H1 (cell line): ENCODE measurements around the gene SSB. TPM values are rescaled to one million over a fixed set of nuclear protein-coding genes. Genes with fewer than 3 reads are reported as not detected.

Experiments used
- CTCF ChIA-PET: fragments of 300-600 bp; sonication (Branson Sonifier 250); formaldehyde crosslinking; loops from one replicate; lab custom pipeline; 2021; ENCODE audit not compliant: partially characterized antibody; lab: Charles Lee
- POLR2A ChIA-PET: fragments of 300-600 bp; sonication (Branson Sonifier 250); formaldehyde crosslinking; loops from one replicate; lab custom pipeline; 2021; ENCODE audit warnings: inconsistent platforms; ENCODE audit not compliant: partially characterized antibody; lab: Charles Lee
- DNase-seq, 2 experiments: peaks; one replicate each; pipeline versions ENCODE4 v3.0.0 to v3.0.0-alpha.2; 2010 to 2022; ENCODE audit warnings: low spot score in 2 of 2, low read depth in 1 of 2, mixed read lengths in 1 of 2
- FAIRE-seq: peaks from 2 replicates; lab custom pipeline; 2011; peaks lifted over from hg19 to GRCh38; lab: Jason Lieb, UNC
- H2AFZ ChIP-seq: 2 replicates; pipeline ENCODE4 v1.8.1; 2012; ENCODE audit warnings: low read length, inconsistent platforms
- H2AK5ac ChIP-seq: 2 replicates; pipeline ENCODE4 v1.6.1; 2013; ENCODE audit warnings: low read depth, low read length
- H2BK120ac ChIP-seq: replicated peaks from 2 replicates; pipeline ENCODE3; 2013; ENCODE audit warnings: low read depth, low read length, inconsistent platforms
- H2BK12ac ChIP-seq: 2 replicates; pipeline ENCODE4 v1.6.1; 2013; ENCODE audit warnings: low read depth, low read length
- H2BK15ac ChIP-seq: 2 replicates; pipeline ENCODE4 v1.6.1; 2013; ENCODE audit warnings: low read length
- H2BK20ac ChIP-seq: 2 replicates; pipeline ENCODE4 v1.6.1; 2013; ENCODE audit warnings: low read length
- H2BK5ac ChIP-seq: 2 replicates; pipeline ENCODE4 v1.6.1; 2013; ENCODE audit warnings: low read depth, low read length
- H3K14ac ChIP-seq: 2 replicates; pipeline ENCODE4 v1.6.1; 2013; ENCODE audit warnings: inconsistent platforms; ENCODE audit not compliant: insufficient read length
- H3K18ac ChIP-seq: 2 replicates; pipeline ENCODE4 v1.6.1; 2013; ENCODE audit warnings: low read length; ENCODE audit errors: extremely low read depth
- H3K23ac ChIP-seq: 2 replicates; pipeline ENCODE4 v1.6.1; 2013; ENCODE audit warnings: inconsistent platforms; ENCODE audit not compliant: insufficient read length
- H3K23me2 ChIP-seq: 2 replicates; pipeline ENCODE4 v1.6.1; 2013; ENCODE audit warnings: low read depth, low read length
- H3K27ac ChIP-seq: 2 replicates; pipeline ENCODE4 v1.6.1; 2011; ENCODE audit warnings: low read depth, low read length, inconsistent platforms
- H3K27me3 ChIP-seq, 4 experiments: replicated peaks in 1 of 4; 1 replicate in 1 of 4; 2 replicates in 3 of 4; pipeline versions ENCODE4 v1.6.1 to v1.8.1; 2011 to 2013; ENCODE audit warnings: low read length in 3 of 4, mild to moderate bottlenecking in 3 of 4, inconsistent platforms in 2 of 4, mixed read lengths in 2 of 4, moderate library complexity in 1 of 4; ENCODE audit not compliant: control insufficient read depth in 3 of 4, insufficient read depth in 3 of 4; ENCODE audit errors: extremely low read depth in 1 of 4
- H3K36me3 ChIP-seq, 4 experiments: 2 replicates each; pipeline versions ENCODE4 v1.6.1 to v1.8.1; 2011 to 2013; ENCODE audit warnings: mild to moderate bottlenecking in 4 of 4, low read length in 3 of 4, moderate library complexity in 2 of 4, control low read depth in 1 of 4, inconsistent platforms in 1 of 4; ENCODE audit not compliant: insufficient read depth in 4 of 4, control insufficient read depth in 2 of 4
- H3K4ac ChIP-seq: replicated peaks from 2 replicates; pipeline ENCODE3; 2013; ENCODE audit warnings: low read length, low read depth, mixed read lengths, inconsistent platforms; ENCODE audit not compliant: insufficient read length
- H3K4me1 ChIP-seq, 4 experiments: replicated peaks in 1 of 4; 1 replicate in 1 of 4; 2 replicates in 3 of 4; pipeline versions ENCODE4 v1.6.1 to v1.8.1; 2011 to 2013; ENCODE audit warnings: low read length in 3 of 4, inconsistent platforms in 2 of 4, mixed read lengths in 1 of 4; ENCODE audit not compliant: insufficient read depth in 4 of 4, control insufficient read depth in 3 of 4
- H3K4me2 ChIP-seq, 2 experiments: 2 replicates each; pipeline versions ENCODE4 v1.6.1 to v1.8.1; 2011 to 2013; ENCODE audit warnings: low read depth in 2 of 2, low read length in 2 of 2, control low read depth in 1 of 2, inconsistent platforms in 1 of 2, mild to moderate bottlenecking in 1 of 2; ENCODE audit not compliant: insufficient read depth in 1 of 2
- H3K4me3 ChIP-seq, 4 experiments: fragments of 200-600, 300-600 bp in 1 of 4; sonication (generic), shearing (Covaris generic), sonication (Bioruptor Twin) in 1 of 4; 2 replicates each; pipeline versions ENCODE4 v1.5.1 to v1.8.1; 2011 to 2016; ENCODE audit warnings: low read length in 4 of 4, low read depth in 3 of 4, control low read depth in 2 of 4, inconsistent platforms in 2 of 4, mild to moderate bottlenecking in 2 of 4, mixed read lengths in 1 of 4, moderate library complexity in 1 of 4; ENCODE audit not compliant: insufficient read depth in 2 of 4; ENCODE audit errors: extremely low read depth in 1 of 4
- H3K56ac ChIP-seq: replicated peaks from 2 replicates; pipeline ENCODE3; 2013; ENCODE audit warnings: low read depth, mild to moderate bottlenecking, mixed read lengths, low read length, inconsistent platforms; ENCODE audit not compliant: insufficient read length
- H3K79me1 ChIP-seq: 2 replicates; pipeline ENCODE4 v1.6.1; 2013; ENCODE audit warnings: low read depth, low read length, control low read depth
- H3K79me2 ChIP-seq, 2 experiments: 2 replicates each; pipeline versions ENCODE4 v1.6.1 to v1.8.1; 2012 to 2013; ENCODE audit warnings: low read length in 2 of 2, mild to moderate bottlenecking in 2 of 2, inconsistent platforms in 1 of 2; ENCODE audit not compliant: insufficient read depth in 2 of 2, control insufficient read depth in 1 of 2
- H3K9ac ChIP-seq, 4 experiments: replicated peaks in 1 of 4; 1 replicate in 1 of 4; 2 replicates in 3 of 4; pipeline versions ENCODE4 v1.6.1 to v1.8.1; 2011 to 2013; ENCODE audit warnings: low read depth in 3 of 4, low read length in 3 of 4, control low read depth in 2 of 4, mild to moderate bottlenecking in 2 of 4, moderate library complexity in 2 of 4, inconsistent platforms in 1 of 4; ENCODE audit errors: extremely low read depth in 1 of 4
- H3K9me3 ChIP-seq, 2 experiments: 2 replicates each; pipeline versions ENCODE4 v1.6.1 to v1.8.1; 2012 to 2013; ENCODE audit warnings: mild to moderate bottlenecking in 2 of 2, moderate library complexity in 2 of 2, control low read depth in 1 of 2, inconsistent platforms in 1 of 2, low read depth in 1 of 2, low read length in 1 of 2, mixed read lengths in 1 of 2; ENCODE audit not compliant: insufficient read depth in 2 of 2
- H4K20me1 ChIP-seq, 2 experiments: replicated peaks in 1 of 2; 2 replicates each; pipeline versions ENCODE3 to v1.8.1; 2011 to 2013; ENCODE audit warnings: inconsistent platforms in 2 of 2, low read length in 2 of 2, mild to moderate bottlenecking in 1 of 2; ENCODE audit not compliant: insufficient read depth in 2 of 2, control insufficient read depth in 1 of 2
- H4K5ac ChIP-seq: 2 replicates; pipeline ENCODE4 v1.6.1; 2013; ENCODE audit warnings: low read length, low read depth, mixed read lengths, inconsistent platforms; ENCODE audit not compliant: insufficient read length
- H4K8ac ChIP-seq: 2 replicates; pipeline ENCODE4 v1.8.0; 2013; ENCODE audit warnings: mild to moderate bottlenecking, moderate library complexity, low read length, inconsistent platforms; ENCODE audit not compliant: insufficient read depth; ENCODE audit errors: extremely low read depth
- H4K91ac ChIP-seq: replicated peaks from 2 replicates; pipeline ENCODE3; 2013; ENCODE audit warnings: low read length, mixed read lengths, inconsistent platforms; ENCODE audit not compliant: insufficient read length
- CBX8 ChIP-seq: fragments of 300-800, 300-1000 bp; sonication (generic); IDR thresholded peaks from 2 replicates; pipeline ENCODE4 v1.7.1; 2016; ENCODE audit warnings: low read depth, low read length, borderline replicate concordance
- CEBPB ChIP-seq: IDR thresholded peaks from 2 replicates; pipeline ENCODE4 v1.6.1; 2012; ENCODE audit warnings: low read depth, low read length
- EGR1 ChIP-seq: IDR thresholded peaks from 2 replicates; pipeline ENCODE4 v1.6.1; 2011; ENCODE audit warnings: low read depth, low read length, borderline replicate concordance
- GABPA ChIP-seq: IDR thresholded peaks from 2 replicates; pipeline ENCODE4 v1.6.1; 2011; ENCODE audit warnings: mild to moderate bottlenecking, low read length, moderate library complexity, borderline replicate concordance; ENCODE audit not compliant: insufficient read depth
- MAFK ChIP-seq: IDR thresholded peaks from 2 replicates; pipeline ENCODE4 v1.6.1; 2012; ENCODE audit warnings: low read depth, mild to moderate bottlenecking, improper control_type of control experiment, low read length
- POLR2AphosphoS5 ChIP-seq: IDR thresholded peaks from 2 replicates; pipeline ENCODE4 v1.6.1; 2011; ENCODE audit warnings: low read depth, low read length
- RAD21 ChIP-seq, 2 experiments: IDR thresholded peaks in 1 of 2; conservative IDR thresholded peaks in 1 of 2; 2 replicates each; pipeline ENCODE4 v1.6.1; 2011; ENCODE audit warnings: low read depth in 2 of 2, low read length in 2 of 2, improper control_type of control experiment in 1 of 2, inconsistent platforms in 1 of 2, mild to moderate bottlenecking in 1 of 2, moderate library complexity in 1 of 2
- SP4 ChIP-seq: IDR thresholded peaks from 2 replicates; pipeline ENCODE4 v1.6.1; 2012; ENCODE audit warnings: low read length, inconsistent platforms
- TAF7 ChIP-seq: optimal IDR thresholded peaks from 2 replicates; pipeline ENCODE3; 2011; ENCODE audit warnings: low read depth, mild to moderate bottlenecking, inconsistent platforms, low read length, moderate library complexity, borderline replicate concordance
- TBP ChIP-seq: IDR thresholded peaks from 2 replicates; pipeline ENCODE4 v1.6.1; 2011; ENCODE audit warnings: low read depth, low read length, improper control_type of control experiment
- WGBS, 2 experiments: shearing (Covaris generic) in 1 of 2; methylation state at CpG; one replicate each; pipeline versions ENCODE4 v1.1.6 to v1.1.7; 2013 to 2015; ENCODE audit warnings: low lambda C conversion rate in 2 of 2, mixed read lengths in 2 of 2, inconsistent platforms in 1 of 2, low coverage in 1 of 2, missing lambda C conversion rate in 1 of 2; ENCODE audit not compliant: insufficient replicate concordance in 2 of 2, insufficient coverage in 1 of 2, insufficient read length in 1 of 2; ENCODE audit errors: extremely low coverage in 1 of 2, missing lambda C conversion rate in 1 of 2; 5-methylcytosine and 5-hydroxymethylcytosine counted together
- polyA plus RNA-seq, 7 experiments: library from polyadenylated mRNA; depleted of rRNA in 3 of 7; stranded (reverse) in 5 of 7; unstranded in 2 of 7; fragments of >200 nt in 5 of 7; fragments of 200-250 nt in 2 of 7; gene quantifications; 1 replicate in 5 of 7; 2 replicates in 1 of 7; 4 replicates in 1 of 7; pipeline versions ENCODE4 v1.2.1 to v1.2.3, GENCODE V29; 2011 to 2013; ENCODE audit warnings: missing spikeins in 2 of 7, mixed read lengths in 2 of 7
- total RNA-seq: library from RNA; stranded (reverse); fragmentation: NEBNext Ultra II Directional; extraction: Animal tissue kit (Norgen Biotek cat#: 25700); gene quantifications from 2 replicates; pipeline ENCODE4 v1.2.1, GENCODE V29; 2021

SSB gene
- total and polyA plus RNA-seq, 2 of the 8 experiments (the other 6 are each of a cell fraction or from before 2014, with no cell fraction given), result 60.8 to 270 TPM

- POLR2A ChIA-PET, result no interaction called here
- Histone ChIP-seq H3K27ac (no peak overlapping the region), H2BK20ac (no peak overlapping the region), H3K79me1 (no peaks in the 10 kb centered on the region), H3K4me3 (no peak overlapping the region), H4K5ac (no peak overlapping the region), H2AK5ac (no peak overlapping the region), H3K27me3 (no peaks in the 10 kb centered on the region), H2BK5ac (no peak overlapping the region), H3K14ac (no peak overlapping the region), H3K79me2 (peaks cover 0 to 19% of the 10 kb centered on the region in 2 experiments; a peak in 2 of 4 replicates), H3K9me3 (peaks cover 0 to 10% of the 10 kb centered on the region in 2 experiments; a peak in 1 of 4 replicates), H2BK120ac (no peak overlapping the region), H4K8ac (no peak overlapping the region), H2BK12ac (no peak overlapping the region), H3K9ac (no peak overlapping the region), H4K91ac (no peak overlapping the region), H3K4me2 (no peak overlapping the region), H3K56ac (no peak overlapping the region), H2BK15ac (no peak overlapping the region), H3K4me1 (no peaks in the 10 kb centered on the region; a peak in 1 of 7 replicates), H2AFZ (no peak overlapping the region), H4K20me1 (no peaks in the 10 kb centered on the region), H3K36me3 (no peaks in the 10 kb centered on the region; a peak in 1 of 8 replicates), H3K23ac (no peak overlapping the region), H3K18ac (no peak overlapping the region), H3K4ac (no peak overlapping the region), H3K23me2 (no peaks in the 10 kb centered on the region)
- TF ChIP-seq RAD21 (IDR thresholded peaks at IDR 0.05 in 1 of 2, conservative IDR thresholded peaks at IDR 0.05 in 1 of 2; ENCODE audit: low read depth in 2 of 2, low read length in 2 of 2) (no peak), SP4 (no peak), GABPA (no peak), POLR2AphosphoS5 (no peak), EGR1 (no peak), CBX8 (no peak), MAFK (no peak), TBP (no peak), CEBPB (no peak), TAF7 (no peak)
- WGBS, 2 experiments, result 95% methylated on average over 4 of the region's 4 CpGs; no CpG with 5 or more reads in 1 of the 2 experiments
- FAIRE-seq (no peak), DNase-seq (no peak)
- CTCF ChIA-PET, result no interaction called here
Measured at GRCh38 chr2:169860149-169860548, 61.5 kb downstream of the SSB start.
